CD4-positive, alpha-beta T cell (primary cell): Measurements from ENCODE around the gene ICOS. TPM values are rescaled to one million over a fixed set of nuclear protein-coding genes. Genes with fewer than 3 reads are reported as not detected.

ENCODE experiments used
- ATAC-seq: fragments of 200-7000 bp; cut with Tn5 transposase; one replicate; pipeline ENCODE4 v1.10.0; 2022; ENCODE audit warnings: mild to moderate bottlenecking; ENCODE audit not compliant: poor library complexity
- CTCF ChIA-PET: fragments of 350-600 bp; sonication (Branson Sonifier 250); formaldehyde crosslinking; loops from one replicate; lab custom pipeline; 2021; ENCODE audit warnings: antibody characterized with exemption, inconsistent platforms; lab: Charles Lee
- POLR2A ChIA-PET: fragments of 350-600 bp; sonication (Branson Sonifier 250); formaldehyde crosslinking; loops from one replicate; lab custom pipeline; 2021; ENCODE audit warnings: antibody characterized with exemption, inconsistent platforms; lab: Charles Lee
- DNase-seq, 14 experiments: peaks; one replicate each; pipeline ENCODE4 v3.0.0-alpha.2; 2013 to 2020; ENCODE audit warnings: mixed read lengths in 2 of 14
- H3K27ac ChIP-seq, 2 donors: one replicate each; pipeline versions ENCODE4 v1.5.1 to v1.7.0; 2013; ENCODE audit warnings: low read length in 2 of 2, low read depth in 1 of 2, mild to moderate bottlenecking in 1 of 2
- H3K27me3 ChIP-seq, 2 experiments: 1 replicate in 1 of 2; 2 replicates in 1 of 2; pipeline versions ENCODE4 v1.6.1 to v1.7.0; 2013; ENCODE audit warnings: low read length in 2 of 2, control low read depth in 1 of 2, mild to moderate bottlenecking in 1 of 2, moderate library complexity in 1 of 2; ENCODE audit not compliant: insufficient read depth in 2 of 2, control insufficient read depth in 1 of 2
- H3K36me3 ChIP-seq: one replicate; pipeline ENCODE4 v1.6.1; 2013; ENCODE audit warnings: low read length, control low read depth; ENCODE audit not compliant: insufficient read depth
- H3K4me1 ChIP-seq: one replicate; pipeline ENCODE4 v1.6.1; 2013; ENCODE audit warnings: low read length, control low read depth; ENCODE audit not compliant: insufficient read depth
- H3K4me3 ChIP-seq: one replicate; pipeline ENCODE4 v1.5.1; 2013; ENCODE audit warnings: mild to moderate bottlenecking, low read length, moderate library complexity
- H3K9me3 ChIP-seq, 2 experiments: 1 replicate in 1 of 2; 2 replicates in 1 of 2; pipeline versions ENCODE4 v1.6.1 to v1.7.0; 2013; ENCODE audit warnings: low read length in 2 of 2, mild to moderate bottlenecking in 2 of 2, control low read depth in 1 of 2, moderate library complexity in 1 of 2; ENCODE audit not compliant: control insufficient read depth in 1 of 2, insufficient read depth in 1 of 2
- H3K27ac Mint-ChIP-seq: one replicate; pipeline ENCODE4 v1.8.0; 2020; ENCODE audit warnings: mixed read lengths
- H3K27me3 Mint-ChIP-seq: one replicate; pipeline ENCODE4 v1.8.0; 2021; ENCODE audit warnings: mixed read lengths
- H3K36me3 Mint-ChIP-seq: one replicate; pipeline ENCODE4 v1.8.0; 2021; ENCODE audit warnings: low read depth, mixed read lengths
- H3K4me1 Mint-ChIP-seq: one replicate; pipeline ENCODE4 v1.8.0; 2021; ENCODE audit warnings: low read depth, mixed read lengths
- H3K4me3 Mint-ChIP-seq: one replicate; pipeline ENCODE4 v1.8.0; 2020; ENCODE audit warnings: mild to moderate bottlenecking, mixed read lengths
- H3K9me3 Mint-ChIP-seq: one replicate; pipeline ENCODE4 v1.8.0; 2020; ENCODE audit warnings: mixed read lengths
- intact Hi-C, 2 experiments: fragments of 100-400 bp; cut with DNase I in 1 of 2; cut with micrococcal nuclease in 1 of 2; formaldehyde crosslinking; loops; one replicate each; pipeline versions ENCODE4 v1.15.1 to v1.9.0; 2023 to 2025; cut with DNase I, micrococcal nuclease
- polyA plus RNA-seq, 2 donors: library from polyadenylated mRNA; unstranded; fragments of 120-200 nt; gene quantifications; one replicate each; pipeline ENCODE4 v1.2.1, GENCODE V29; 2013
- total RNA-seq, 174 experiments: library from RNA in 2 of 174; stranded (reverse) in 2 of 174; gene quantifications; one replicate each; pipeline ENCODE4 v1.2.3 and lab custom pipeline; 2021 to 2026
- TF ChIP-seq, protein P1 (sequence below): fragments of 200-600 bp; IDR thresholded peaks from one replicate; pipeline ENCODE4 v1.8.0; 2022; ENCODE audit warnings: antibody characterized with exemption, mild to moderate bottlenecking

The ICOS gene, protein sequence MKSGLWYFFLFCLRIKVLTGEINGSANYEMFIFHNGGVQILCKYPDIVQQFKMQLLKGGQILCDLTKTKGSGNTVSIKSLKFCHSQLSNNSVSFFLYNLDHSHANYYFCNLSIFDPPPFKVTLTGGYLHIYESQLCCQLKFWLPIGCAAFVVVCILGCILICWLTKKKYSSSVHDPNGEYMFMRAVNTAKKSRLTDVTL
- total RNA-seq (10 to 100 TPM; 93.3 to 98.1 TPM), total RNA-seq (lab: John Stamatoyannopoulos, UW) (79.6 to 875 (median 333) reads per million in 172 experiments)
- polyA plus RNA-seq (2013, experiment 1 of 2): 34.8 TPM
- polyA plus RNA-seq (2013, experiment 2 of 2): 50.1 TPM

GRCh38 chr2:203936535-203936934, at the start of gene ICOS:
TSS of gene ICOS (plus strand) at chr2:203936763. CDS start at chr2:203936815, 52 bp downstream.
- H3K36me3 Mint-ChIP-seq: peaks cover 51% of the 10 kb centered on the region
- POLR2A ChIA-PET: interaction anchor here (0.9 to 3.0 kb wide), 6 partner anchors 8 to 69 kb away, joined by 3 to 21 read pairs (median 4); partner anchors contain the start of gene CTLA4
- Histone ChIP-seq H3K9me3 (no peaks in the 10 kb centered on the region), H3K36me3 (peaks cover 3% of the 10 kb centered on the region), H3K4me3 (peak within 1 kb of the TSS; percentile 74), H3K27ac (peak within 1 kb of the TSS; percentile 68 to 82), H3K27me3 (no peaks in the 10 kb centered on the region), H3K4me1 (peaks cover 41% of the 10 kb centered on the region)
- no peaks in the 10 kb centered on the region for H3K9me3 Mint-ChIP-seq
- peaks cover 82% of the 10 kb centered on the region for H3K4me1 Mint-ChIP-seq
- peak; percentile 72 for ATAC-seq
- DNase-seq: peak in 9 of 14 experiments; percentile 27 to 86 (median 54)
- intact Hi-C loops: loop anchor here (5.0 to 10.0 kb wide), 4 partner anchors 66 to 922 kb away; partner anchors contain the start of gene NBEAL1 (in 1 of the 2)
- CTCF ChIA-PET: interaction anchor here (1.0 kb wide), 1 partner anchor 12 kb away, joined by 3 read pairs; no protein-coding TSS in a partner anchor
- H3K27me3 Mint-ChIP-seq: no peaks in the 10 kb centered on the region
- TF ChIP-seq, protein P1, sequence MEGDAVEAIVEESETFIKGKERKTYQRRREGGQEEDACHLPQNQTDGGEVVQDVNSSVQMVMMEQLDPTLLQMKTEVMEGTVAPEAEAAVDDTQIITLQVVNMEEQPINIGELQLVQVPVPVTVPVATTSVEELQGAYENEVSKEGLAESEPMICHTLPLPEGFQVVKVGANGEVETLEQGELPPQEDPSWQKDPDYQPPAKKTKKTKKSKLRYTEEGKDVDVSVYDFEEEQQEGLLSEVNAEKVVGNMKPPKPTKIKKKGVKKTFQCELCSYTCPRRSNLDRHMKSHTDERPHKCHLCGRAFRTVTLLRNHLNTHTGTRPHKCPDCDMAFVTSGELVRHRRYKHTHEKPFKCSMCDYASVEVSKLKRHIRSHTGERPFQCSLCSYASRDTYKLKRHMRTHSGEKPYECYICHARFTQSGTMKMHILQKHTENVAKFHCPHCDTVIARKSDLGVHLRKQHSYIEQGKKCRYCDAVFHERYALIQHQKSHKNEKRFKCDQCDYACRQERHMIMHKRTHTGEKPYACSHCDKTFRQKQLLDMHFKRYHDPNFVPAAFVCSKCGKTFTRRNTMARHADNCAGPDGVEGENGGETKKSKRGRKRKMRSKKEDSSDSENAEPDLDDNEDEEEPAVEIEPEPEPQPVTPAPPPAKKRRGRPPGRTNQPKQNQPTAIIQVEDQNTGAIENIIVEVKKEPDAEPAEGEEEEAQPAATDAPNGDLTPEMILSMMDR: no peak
- peak within 1 kb of the TSS; percentile 93 for H3K27ac Mint-ChIP-seq
- H3K4me3 Mint-ChIP-seq: peak within 1 kb of the TSS; percentile 97

- intact Hi-C loops: no loop called here
- Histone ChIP-seq H3K36me3 (no peaks in the 10 kb centered on the region), H3K27me3 (no peaks in the 10 kb centered on the region), H3K27ac (no peak overlapping the region), H3K9me3 (no peaks in the 10 kb centered on the region), H3K4me3 (no peak overlapping the region), H3K4me1 (no peaks in the 10 kb centered on the region)
- Mint-ChIP-seq H3K4me3 (no peak overlapping the region), H3K4me1 (no peaks in the 10 kb centered on the region), H3K36me3 (no peaks in the 10 kb centered on the region), H3K27me3 (no peaks in the 10 kb centered on the region), H3K9me3 (no peaks in the 10 kb centered on the region), H3K27ac (no peak overlapping the region)
- ATAC-seq: no peak
- TF ChIP-seq, protein P1: no peak
- no peak for DNase-seq
- ChIA-PET CTCF (no interaction called here), POLR2A (interaction anchor here (0.8 to 2.9 kb wide), 4 partner anchors 10 to 19 kb away, joined by 3 to 12 read pairs (median 7); partner anchors contain the start of gene CTLA4)
Measured at GRCh38 chr2:203887677-203888076, 48.9 kb upstream of the ICOS start.

DNA sequence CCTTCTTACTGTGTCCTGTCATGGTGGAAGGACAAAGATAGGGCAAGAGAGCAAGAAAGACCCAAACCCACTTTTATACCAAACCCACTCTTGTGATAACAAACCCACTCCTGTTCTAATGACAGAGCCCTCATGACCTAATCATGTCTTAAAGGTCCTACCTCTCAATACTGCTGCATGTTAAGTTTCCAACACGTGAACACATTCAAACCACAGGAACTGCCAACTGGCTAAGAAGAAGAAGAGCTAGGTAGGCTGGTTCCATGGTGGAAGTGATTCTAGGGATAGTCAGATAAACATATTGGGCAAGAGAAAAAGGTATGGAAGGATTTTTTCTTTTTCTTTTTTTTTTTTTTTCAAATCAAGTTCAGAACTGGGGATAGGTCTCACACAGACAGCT, 47.0 kb upstream of the ICOS start:
- ChIA-PET POLR2A (no interaction called here), CTCF (interaction anchor here (0.7 kb wide), 1 partner anchor 34 kb away, joined by 3 read pairs; no protein-coding TSS in a partner anchor)
- intact Hi-C loops: no loop called here
- no peak overlapping the region for H3K27ac Mint-ChIP-seq
- H3K36me3 Mint-ChIP-seq: no peaks in the 10 kb centered on the region
- Histone ChIP-seq H3K4me3 (no peak overlapping the region), H3K9me3 (no peaks in the 10 kb centered on the region), H3K27me3 (no peaks in the 10 kb centered on the region), H3K27ac (no peak overlapping the region), H3K36me3 (no peaks in the 10 kb centered on the region), H3K4me1 (no peaks in the 10 kb centered on the region)
- ATAC-seq (no peak), DNase-seq (no peak)
- no peaks in the 10 kb centered on the region for H3K9me3 Mint-ChIP-seq
- H3K4me1 Mint-ChIP-seq: no peaks in the 10 kb centered on the region
- TF ChIP-seq, protein P1: no peak
- no peak overlapping the region for H3K4me3 Mint-ChIP-seq
- no peaks in the 10 kb centered on the region for H3K27me3 Mint-ChIP-seq
